ENCODE results near the gene WNK4. TPM values are rescaled to one million over a fixed set of nuclear protein-coding genes. Genes with fewer than 3 reads are reported as not detected.

WNK4 gene
- total RNA-seq, 1 experiment from 2014 or later, result 3.3 TPM

DNA sequence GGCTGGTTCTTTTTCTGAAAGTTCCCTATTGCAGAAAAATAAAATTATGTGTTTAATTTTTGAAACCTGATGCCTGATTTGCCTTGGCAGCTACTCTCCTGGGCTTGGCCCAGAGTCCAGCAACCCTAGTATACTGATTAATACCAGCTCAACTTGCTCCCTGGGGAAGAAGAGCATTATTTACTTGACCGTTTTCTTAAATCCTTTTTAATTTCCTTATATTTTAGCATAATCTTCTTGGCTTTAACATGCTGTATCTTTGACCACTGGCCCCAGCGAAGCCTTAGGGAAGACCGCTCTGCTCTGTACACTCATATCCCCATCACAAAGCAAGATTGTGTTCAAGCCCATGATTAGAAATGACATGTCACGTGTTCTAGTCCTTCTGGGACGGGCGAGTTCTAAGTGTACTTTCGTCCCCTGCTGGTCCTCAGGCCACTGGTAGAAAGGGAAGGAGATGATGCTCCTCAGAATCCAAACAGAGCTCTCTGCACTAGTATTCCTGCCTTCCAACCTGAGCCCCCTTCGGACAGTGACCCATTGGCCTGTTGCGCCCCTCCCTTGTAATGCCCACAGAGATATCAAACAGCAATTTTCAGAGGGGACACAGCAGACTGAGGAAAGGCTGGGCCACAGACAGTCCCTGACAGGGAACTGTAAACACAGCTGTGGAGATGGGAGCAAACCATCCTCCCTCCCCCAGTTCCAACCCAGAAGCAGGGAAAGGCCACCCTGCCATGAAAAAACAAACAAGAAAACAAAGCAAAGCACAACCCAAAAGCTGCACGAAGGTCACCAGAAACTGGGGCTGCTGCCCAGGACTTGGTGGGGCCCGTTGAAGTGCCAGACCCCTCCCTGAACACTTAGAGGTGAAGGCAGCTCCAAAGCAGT lies 31.3 kb upstream of the WNK4 start:
- no peak overlapping the region for H3K4me3 ChIP-seq (ENCODE audit: low read length)
- peaks cover 6% of the 10 kb centered on the region for H3K79me2 ChIP-seq (ENCODE audit: low read length)
- H2AFZ ChIP-seq (ENCODE audit: low read length), result no peak overlapping the region
- H3K9me3 ChIP-seq (ENCODE audit: low read length), result no peaks in the 10 kb centered on the region
- H3K36me3 ChIP-seq (ENCODE audit: insufficient read depth, low read length), result no peaks in the 10 kb centered on the region
- H3K4me2 ChIP-seq (ENCODE audit: low read depth, low read length, poor library complexity, severe bottlenecking), result no peak overlapping the region
- no peaks in the 10 kb centered on the region for H3K9me2 ChIP-seq (replicated peaks; ENCODE audit: insufficient read depth, low read length)
- no peak overlapping the region for H3K27ac ChIP-seq (ENCODE audit: low read length)
- DNase-seq, result peak; percentile 24
- no peak overlapping the region for H3K9ac ChIP-seq (ENCODE audit: low read length)
- no peaks in the 10 kb centered on the region for H4K20me1 ChIP-seq (ENCODE audit: insufficient read depth, low read depth, low read length)
- peaks cover 15% of the 10 kb centered on the region for H3K4me1 ChIP-seq (ENCODE audit: low read length)
- H3K27me3 ChIP-seq (ENCODE audit: low read length), result no peaks in the 10 kb centered on the region

DNA sequence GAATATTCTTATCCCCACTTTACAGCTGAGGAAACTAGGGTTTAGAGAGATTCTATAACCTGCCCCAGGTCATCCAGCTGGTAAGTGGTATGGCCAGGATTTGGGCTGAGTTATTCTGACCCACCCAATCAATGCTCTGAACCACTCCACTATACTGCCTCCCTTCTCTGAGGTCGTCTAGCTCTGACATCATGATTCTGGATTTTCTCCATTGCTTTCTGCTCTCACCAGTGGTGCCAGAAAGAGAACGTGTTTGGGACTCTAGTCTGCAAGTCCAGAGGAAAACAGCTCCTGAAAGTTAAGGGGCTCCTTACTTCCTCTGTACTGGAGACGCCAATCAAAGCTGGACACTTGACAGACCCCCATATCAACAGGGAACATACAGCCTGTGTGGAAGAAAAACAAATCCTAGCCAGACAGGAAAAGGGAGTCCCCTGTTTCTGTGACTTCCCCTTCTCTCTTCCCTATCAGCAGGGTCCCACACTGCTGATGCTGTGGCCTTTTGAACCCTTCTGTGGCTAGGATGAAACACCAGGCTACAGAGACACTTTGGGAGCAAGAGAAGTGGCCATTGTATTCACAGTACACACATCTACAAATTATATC lies 29.6 kb upstream of the WNK4 start:
- Histone ChIP-seq H3K36me3 (ENCODE audit: insufficient read depth, low read length) (no peaks in the 10 kb centered on the region), H4K20me1 (ENCODE audit: insufficient read depth, low read depth, low read length) (no peaks in the 10 kb centered on the region), H3K4me1 (ENCODE audit: low read length) (peaks cover 9% of the 10 kb centered on the region), H3K9me3 (ENCODE audit: low read length) (no peaks in the 10 kb centered on the region), H3K79me2 (ENCODE audit: low read length) (no peaks in the 10 kb centered on the region), H3K27me3 (ENCODE audit: low read length) (no peaks in the 10 kb centered on the region), H2AFZ (ENCODE audit: low read length) (0 out of 2 replicates have a peak overlapping the region, but pooled peaks have one; percentile 34), H3K9me2 (replicated peaks; ENCODE audit: insufficient read depth, low read length) (no peaks in the 10 kb centered on the region), H3K9ac (ENCODE audit: low read length) (no peak overlapping the region), H3K27ac (ENCODE audit: low read length) (no peak overlapping the region), H3K4me2 (ENCODE audit: low read depth, low read length, poor library complexity, severe bottlenecking) (no peak overlapping the region), H3K4me3 (ENCODE audit: low read length) (no peak overlapping the region)
- peak; percentile 24 for DNase-seq

DNA sequence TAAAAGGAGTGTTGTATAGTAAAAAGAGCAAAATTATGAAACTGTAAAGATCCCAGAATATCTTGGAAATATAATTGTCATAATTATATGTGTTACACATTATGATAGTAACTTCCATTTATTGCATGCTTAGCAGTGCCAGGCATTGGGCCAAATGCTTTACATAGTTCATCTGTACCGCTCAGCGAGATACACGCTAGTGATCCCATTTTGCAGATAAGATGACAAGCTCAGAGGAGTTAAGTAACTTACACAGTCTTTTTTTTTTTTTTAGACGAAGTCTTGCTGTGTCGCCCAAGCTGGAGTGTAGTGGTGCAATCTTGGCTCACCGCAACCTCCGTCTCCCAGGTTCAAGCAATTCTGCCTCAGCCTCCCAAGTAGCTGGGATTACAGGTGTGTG lies 28.8 kb upstream of the WNK4 start:
- Histone ChIP-seq H3K9me3 (ENCODE audit: low read length) (no peaks in the 10 kb centered on the region), H3K27me3 (ENCODE audit: low read length) (no peaks in the 10 kb centered on the region), H3K4me2 (ENCODE audit: low read depth, low read length, poor library complexity, severe bottlenecking) (no peak overlapping the region), H3K9me2 (replicated peaks; ENCODE audit: insufficient read depth, low read length) (no peaks in the 10 kb centered on the region), H2AFZ (ENCODE audit: low read length) (no peak overlapping the region), H3K36me3 (ENCODE audit: insufficient read depth, low read length) (no peaks in the 10 kb centered on the region), H3K27ac (ENCODE audit: low read length) (no peak overlapping the region), H3K4me1 (ENCODE audit: low read length) (peaks cover 9% of the 10 kb centered on the region), H4K20me1 (ENCODE audit: insufficient read depth, low read depth, low read length) (no peaks in the 10 kb centered on the region), H3K9ac (ENCODE audit: low read length) (no peak overlapping the region), H3K4me3 (ENCODE audit: low read length) (no peak overlapping the region), H3K79me2 (ENCODE audit: low read length) (no peaks in the 10 kb centered on the region)
- peak; percentile 34 for DNase-seq

DNA sequence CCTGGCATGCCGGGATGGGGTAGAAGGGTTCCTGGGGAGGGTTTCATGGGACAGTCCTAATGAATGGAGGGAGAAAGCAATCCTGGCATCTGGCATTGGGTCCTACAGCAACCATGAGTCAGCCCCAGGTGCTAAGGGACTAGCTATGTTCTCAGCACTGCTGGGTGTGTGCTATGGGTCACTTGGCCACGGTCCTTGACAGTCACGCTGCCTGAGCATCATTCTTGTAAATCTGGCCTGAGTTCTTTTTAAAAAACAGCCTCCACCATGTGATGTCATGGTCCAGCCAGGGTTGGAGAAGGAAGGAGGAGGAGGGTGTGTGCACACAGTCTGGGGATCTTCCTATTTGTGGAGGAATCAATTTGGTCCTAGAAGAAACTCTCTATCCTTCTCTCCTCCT lies 25.6 kb upstream of the WNK4 start:
- no peak overlapping the region for H3K4me3 ChIP-seq (ENCODE audit: low read length)
- H3K9me3 ChIP-seq (ENCODE audit: low read length), result no peaks in the 10 kb centered on the region
- no peaks in the 10 kb centered on the region for H4K20me1 ChIP-seq (ENCODE audit: insufficient read depth, low read depth, low read length)
- no peaks in the 10 kb centered on the region for H3K27me3 ChIP-seq (ENCODE audit: low read length)
- H3K36me3 ChIP-seq (ENCODE audit: insufficient read depth, low read length), result no peaks in the 10 kb centered on the region
- H3K9ac ChIP-seq (ENCODE audit: low read length), result no peak overlapping the region
- H3K79me2 ChIP-seq (ENCODE audit: low read length), result no peaks in the 10 kb centered on the region
- H3K27ac ChIP-seq (ENCODE audit: low read length), result no peak overlapping the region
- peaks cover 8% of the 10 kb centered on the region; the same call in 1 of the 2 replicates for H3K4me1 ChIP-seq (ENCODE audit: low read length)
- no peak overlapping the region for H3K4me2 ChIP-seq (ENCODE audit: low read depth, low read length, poor library complexity, severe bottlenecking)
- no peaks in the 10 kb centered on the region for H3K9me2 ChIP-seq (replicated peaks; ENCODE audit: insufficient read depth, low read length)
- DNase-seq, result no peak
- H2AFZ ChIP-seq (ENCODE audit: low read length), result no peak overlapping the region

DNA sequence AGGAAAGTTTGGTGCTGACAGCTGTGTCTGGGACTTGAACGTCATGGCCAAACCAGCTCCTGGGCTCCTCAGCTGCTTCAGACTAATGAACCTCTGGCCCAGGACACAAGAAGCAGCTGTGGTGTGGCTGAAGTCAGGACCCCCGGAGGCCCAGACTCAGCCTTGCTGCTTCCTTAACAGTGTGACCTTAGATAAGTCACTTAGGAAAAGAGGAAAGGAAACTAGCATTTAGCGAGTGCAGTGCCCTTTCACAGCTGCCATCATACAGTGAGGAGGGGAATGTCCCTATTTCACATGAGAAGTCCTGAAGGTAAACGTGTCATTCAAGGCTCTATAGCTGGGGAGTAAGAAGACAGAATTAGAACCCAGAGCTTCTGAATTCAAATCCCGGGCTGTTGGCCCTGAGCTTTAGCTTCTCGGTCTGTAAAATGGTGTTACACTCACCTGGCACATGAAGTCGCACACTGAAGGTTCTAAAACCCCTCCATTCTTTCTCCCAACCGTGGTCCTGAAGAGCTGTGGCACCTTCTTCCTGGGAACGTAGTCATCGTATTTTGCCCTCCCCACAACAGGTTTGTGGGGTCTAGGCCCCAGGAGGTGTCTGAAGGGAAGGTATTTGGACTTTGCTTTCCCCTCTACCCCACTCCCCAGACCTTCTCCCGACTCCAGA lies 20.3 kb upstream of the WNK4 start:
- Histone ChIP-seq H2AFZ (ENCODE audit: low read length) (no peak overlapping the region), H3K79me2 (ENCODE audit: low read length) (no peaks in the 10 kb centered on the region), H3K27ac (ENCODE audit: low read length) (no peak overlapping the region), H3K9me3 (ENCODE audit: low read length) (no peaks in the 10 kb centered on the region), H4K20me1 (ENCODE audit: insufficient read depth, low read depth, low read length) (no peaks in the 10 kb centered on the region), H3K9ac (ENCODE audit: low read length) (no peak overlapping the region), H3K4me2 (ENCODE audit: low read depth, low read length, poor library complexity, severe bottlenecking) (no peak overlapping the region), H3K9me2 (replicated peaks; ENCODE audit: insufficient read depth, low read length) (no peaks in the 10 kb centered on the region), H3K36me3 (ENCODE audit: insufficient read depth, low read length) (no peaks in the 10 kb centered on the region), H3K4me3 (ENCODE audit: low read length) (no peak overlapping the region), H3K27me3 (ENCODE audit: low read length) (no peaks in the 10 kb centered on the region), H3K4me1 (ENCODE audit: low read length) (peaks cover 8% of the 10 kb centered on the region; the same call in 1 of the 2 replicates)
- DNase-seq, result no peak

DNA sequence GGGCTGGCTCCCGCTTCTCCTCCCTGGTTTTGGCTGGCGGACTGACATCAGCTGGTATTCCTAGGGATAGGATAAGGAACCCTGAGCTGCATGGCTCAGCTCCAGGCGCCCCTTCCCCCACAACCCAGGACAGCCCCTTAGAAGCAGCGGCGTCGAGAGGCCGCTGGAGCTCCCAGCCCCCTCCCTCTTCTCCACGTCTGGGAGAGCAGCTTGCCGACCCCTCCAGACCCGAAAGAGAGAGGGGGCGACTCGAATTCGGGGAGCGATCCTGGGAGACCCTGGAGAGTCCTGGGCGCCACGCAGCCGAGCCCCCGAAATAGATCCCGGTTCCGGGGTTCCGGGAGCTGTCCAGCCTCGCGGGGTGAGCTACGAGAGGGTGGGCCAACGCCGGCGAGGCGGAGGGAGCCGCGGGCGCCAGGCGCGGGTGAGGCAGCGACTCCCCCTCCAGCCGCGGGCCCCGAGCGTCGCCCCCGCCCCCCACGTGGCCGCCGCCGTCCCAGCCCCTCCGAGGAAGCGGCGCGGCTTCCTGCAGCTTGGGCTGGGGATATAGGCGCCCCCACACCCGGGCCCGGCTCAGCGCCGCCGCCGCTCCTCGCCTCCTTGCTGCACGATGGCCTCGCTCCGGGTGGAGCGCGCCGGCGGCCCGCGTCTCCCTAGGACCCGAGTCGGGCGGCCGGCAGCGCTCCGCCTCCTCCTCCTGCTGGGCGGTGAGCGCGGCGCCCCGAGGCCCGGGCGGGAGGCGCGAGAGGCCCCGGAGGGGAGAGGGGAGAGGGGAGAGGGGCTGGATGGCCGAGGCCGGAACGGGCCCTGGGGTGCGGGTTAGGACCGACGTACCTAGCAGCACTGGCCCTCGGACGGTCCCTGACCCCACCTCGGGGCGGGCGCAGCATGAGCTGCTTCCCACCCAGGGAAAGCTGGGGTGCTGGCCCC lies 19.5 kb upstream of the WNK4 start, which contains the start of gene RAMP2:
RAMP2 (plus strand) TSS at position 576 of the 930 bp plus-strand sequence; CDS start at position 611, 35 bp downstream.
- no peaks in the 10 kb centered on the region for H3K36me3 ChIP-seq (ENCODE audit: insufficient read depth, low read length)
- no peak within 1 kb of the TSS for H3K27ac ChIP-seq (ENCODE audit: low read length)
- H3K9me2 ChIP-seq (replicated peaks; ENCODE audit: insufficient read depth, low read length), result no peaks in the 10 kb centered on the region
- H3K9me3 ChIP-seq (ENCODE audit: low read length), result no peaks in the 10 kb centered on the region
- H3K4me1 ChIP-seq (ENCODE audit: low read length), result peaks cover 8% of the 10 kb centered on the region; the same call in 1 of the 2 replicates
- H2AFZ ChIP-seq (ENCODE audit: low read length), result no peak within 1 kb of the TSS
- H3K9ac ChIP-seq (ENCODE audit: low read length), result no peak within 1 kb of the TSS
- H3K79me2 ChIP-seq (ENCODE audit: low read length), result no peaks in the 10 kb centered on the region
- no peak within 1 kb of the TSS for H3K4me2 ChIP-seq (ENCODE audit: low read depth, low read length, poor library complexity, severe bottlenecking)
- H3K27me3 ChIP-seq (ENCODE audit: low read length), result no peaks in the 10 kb centered on the region
- DNase-seq, result no peak
- no peaks in the 10 kb centered on the region for H4K20me1 ChIP-seq (ENCODE audit: insufficient read depth, low read depth, low read length)
- H3K4me3 ChIP-seq (ENCODE audit: low read length), result no peak within 1 kb of the TSS

DNA sequence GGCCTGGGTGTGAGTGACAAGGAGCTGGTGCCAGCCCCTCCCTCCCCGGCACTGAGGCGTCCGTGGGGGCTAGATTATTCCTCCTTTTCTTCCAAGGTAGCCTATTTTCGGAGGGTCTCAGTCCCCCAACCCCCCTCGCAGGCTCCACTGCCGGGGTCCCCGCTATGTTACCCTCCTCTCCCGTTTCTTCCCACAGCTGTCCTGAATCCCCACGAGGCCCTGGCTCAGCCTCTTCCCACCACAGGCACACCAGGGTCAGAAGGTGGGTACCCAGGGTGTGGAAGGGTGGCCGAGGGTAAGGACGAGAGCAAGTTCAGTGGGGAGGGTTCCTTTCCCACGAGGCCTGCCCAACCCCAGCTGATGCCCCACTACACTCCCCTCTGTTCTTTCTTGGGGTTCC lies 18.8 kb upstream of the WNK4 start:
- Histone ChIP-seq H3K79me2 (ENCODE audit: low read length) (no peaks in the 10 kb centered on the region), H3K27ac (ENCODE audit: low read length) (no peak overlapping the region), H3K9me2 (replicated peaks; ENCODE audit: insufficient read depth, low read length) (no peaks in the 10 kb centered on the region), H3K4me1 (ENCODE audit: low read length) (peaks cover 8% of the 10 kb centered on the region; the same call in 1 of the 2 replicates), H3K9ac (ENCODE audit: low read length) (no peak overlapping the region), H4K20me1 (ENCODE audit: insufficient read depth, low read depth, low read length) (no peaks in the 10 kb centered on the region), H3K4me3 (ENCODE audit: low read length) (no peak overlapping the region), H2AFZ (ENCODE audit: low read length) (no peak overlapping the region), H3K9me3 (ENCODE audit: low read length) (no peaks in the 10 kb centered on the region), H3K36me3 (ENCODE audit: insufficient read depth, low read length) (no peaks in the 10 kb centered on the region), H3K27me3 (ENCODE audit: low read length) (no peaks in the 10 kb centered on the region), H3K4me2 (ENCODE audit: low read depth, low read length, poor library complexity, severe bottlenecking) (no peak overlapping the region)
- no peak for DNase-seq
